ENCODE results near the gene YJU2.

GRCh38 chr19:4279530-4280422, 32.9 kb downstream of the YJU2 start:
- TF ChIP-seq EZH2 (IDR thresholded peaks at IDR 0.05) = peak; percentile 83
- TF ChIP-seq CTCF (IDR thresholded peaks at IDR 0.05) = peak; percentile 14

Data from neural progenitor cell (in vitro differentiated cells).